Measurements from ENCODE around the gene JMJD1C. TPM values are rescaled to one million over a fixed set of nuclear protein-coding genes. Genes with fewer than 3 reads are reported as not detected.

Gene JMJD1C
- total and polyA plus RNA-seq, 4 donors, result 21.9 to 108 (median 68.4) TPM

DNA sequence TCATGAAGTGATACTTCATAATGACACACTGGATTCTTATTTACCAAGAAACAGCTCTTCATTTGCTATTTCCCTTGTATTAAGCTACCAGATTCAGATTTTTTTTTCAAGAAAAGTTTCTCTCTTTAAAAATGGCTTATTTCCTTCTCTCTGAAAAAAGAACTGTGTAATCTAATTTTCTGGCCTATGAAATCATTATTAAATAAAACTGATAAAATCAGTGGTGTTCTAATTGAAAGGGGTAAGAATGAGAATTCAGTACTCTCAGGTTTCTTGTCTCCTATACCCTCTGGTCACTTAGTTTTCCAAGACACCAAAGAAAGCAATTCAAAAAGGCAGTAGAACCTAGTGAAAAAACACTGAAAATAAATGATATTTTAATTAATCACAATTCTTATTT, 10.3 kb downstream of the JMJD1C start:
- intact Hi-C loops (cut with DNase I), result no loop called here
- H3K27me3 ChIP-seq (ENCODE audit: control insufficient read depth in 1 of 2, insufficient read depth in 2 of 2, low read length in 1 of 2), result no peaks in the 10 kb centered on the region
- no peaks in the 10 kb centered on the region for H3K36me3 ChIP-seq (ENCODE audit: control insufficient read depth in 1 of 2, insufficient read depth in 2 of 2, low read length in 1 of 2)
- H3K4me3 ChIP-seq (ENCODE audit: low read length in 2 of 2), result no peak overlapping the region
- no peak overlapping the region for H3K27ac ChIP-seq (ENCODE audit: low read depth in 1 of 2, low read length in 2 of 2)
- no peak for DNase-seq
- H3K4me1 ChIP-seq (ENCODE audit: control insufficient read depth in 1 of 2, insufficient read depth in 2 of 2, low read length in 2 of 2), result peaks cover 0 to 2% of the 10 kb centered on the region in 2 donors
- no peak for ATAC-seq (ENCODE audit: low FRiP score)
- H3K9me3 ChIP-seq (ENCODE audit: control insufficient read depth, low read length), result no peaks in the 10 kb centered on the region

DNA sequence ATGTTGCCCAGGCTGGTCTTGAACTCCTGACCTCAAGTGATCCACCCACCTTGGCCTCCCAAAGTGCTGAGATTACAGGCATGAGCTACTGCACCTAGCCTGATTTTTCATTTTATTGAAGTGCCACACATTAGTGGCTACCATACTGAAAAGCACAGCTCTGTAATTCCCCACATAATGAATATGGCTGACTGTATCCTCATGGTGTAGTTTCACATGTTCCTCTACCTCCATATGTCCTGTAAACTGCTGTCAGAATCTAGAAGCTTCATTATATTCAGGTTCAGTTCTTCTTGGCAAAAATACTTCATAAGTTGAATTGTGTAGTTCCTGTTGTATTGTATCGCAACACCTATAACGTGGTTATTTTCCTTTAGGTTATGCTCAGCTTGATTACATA, 11.1 kb downstream of the JMJD1C start:
- H3K4me3 ChIP-seq (ENCODE audit: low read length in 2 of 2), result no peak overlapping the region
- DNase-seq (no peak), ATAC-seq (ENCODE audit: low FRiP score) (no peak)
- WGBS, 2 donors, result 49 to 71% methylated on average over 2 of the region's 2 CpGs
- intact Hi-C loops (cut with DNase I), result no loop called here
- H3K27me3 ChIP-seq (ENCODE audit: control insufficient read depth in 1 of 2, insufficient read depth in 2 of 2, low read length in 1 of 2), result no peaks in the 10 kb centered on the region
- H3K36me3 ChIP-seq (ENCODE audit: control insufficient read depth in 1 of 2, insufficient read depth in 2 of 2, low read length in 1 of 2), result no peaks in the 10 kb centered on the region
- no peaks in the 10 kb centered on the region for H3K9me3 ChIP-seq (ENCODE audit: control insufficient read depth, low read length)
- H3K27ac ChIP-seq (ENCODE audit: low read depth in 1 of 2, low read length in 2 of 2), result no peak overlapping the region
- no peaks in the 10 kb centered on the region for H3K4me1 ChIP-seq (ENCODE audit: control insufficient read depth in 1 of 2, insufficient read depth in 2 of 2, low read length in 2 of 2)

DNA sequence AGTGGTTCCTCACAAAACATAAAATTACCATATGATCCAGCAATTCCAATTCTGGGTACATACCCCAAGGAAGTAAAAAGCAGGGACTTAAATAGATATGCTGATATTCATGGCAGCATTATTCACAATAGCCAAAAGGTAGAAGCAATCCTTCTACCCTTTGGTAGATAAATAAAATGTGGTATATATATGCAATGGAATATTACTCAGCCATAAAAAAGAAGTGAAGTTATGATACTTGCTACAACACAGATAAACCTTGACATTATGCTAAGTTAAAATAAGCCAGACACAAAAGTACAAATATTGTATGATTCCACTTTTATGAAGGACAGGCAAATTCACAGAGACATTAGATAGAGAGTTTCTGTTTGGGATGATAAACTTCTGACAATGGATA, 13.3 kb downstream of the JMJD1C start:
- no peak for ATAC-seq (ENCODE audit: low FRiP score)
- Histone ChIP-seq H3K27me3 (ENCODE audit: control insufficient read depth in 1 of 2, insufficient read depth in 2 of 2, low read length in 1 of 2) (no peaks in the 10 kb centered on the region), H3K9me3 (ENCODE audit: control insufficient read depth, low read length) (no peaks in the 10 kb centered on the region), H3K27ac (ENCODE audit: low read depth in 1 of 2, low read length in 2 of 2) (no peak overlapping the region), H3K36me3 (ENCODE audit: control insufficient read depth in 1 of 2, insufficient read depth in 2 of 2, low read length in 1 of 2) (no peaks in the 10 kb centered on the region), H3K4me3 (ENCODE audit: low read length in 2 of 2) (no peak overlapping the region), H3K4me1 (ENCODE audit: control insufficient read depth in 1 of 2, insufficient read depth in 2 of 2, low read length in 2 of 2) (no peaks in the 10 kb centered on the region)
- DNase-seq, result no peak
- intact Hi-C loops (cut with DNase I), result no loop called here

- Histone ChIP-seq H3K27me3 (ENCODE audit: control insufficient read depth in 1 of 2, insufficient read depth in 2 of 2, low read length in 1 of 2) (no peaks in the 10 kb centered on the region), H3K4me1 (ENCODE audit: control insufficient read depth in 1 of 2, insufficient read depth in 2 of 2, low read length in 2 of 2) (no peaks in the 10 kb centered on the region), H3K27ac (ENCODE audit: low read depth in 1 of 2, low read length in 2 of 2) (no peak overlapping the region), H3K9me3 (ENCODE audit: control insufficient read depth, low read length) (no peaks in the 10 kb centered on the region), H3K36me3 (ENCODE audit: control insufficient read depth in 1 of 2, insufficient read depth in 2 of 2, low read length in 1 of 2) (no peaks in the 10 kb centered on the region), H3K4me3 (ENCODE audit: low read length in 2 of 2) (no peak overlapping the region)
- no peak for ATAC-seq (ENCODE audit: low FRiP score)
- DNase-seq, result no peak
- intact Hi-C loops (cut with DNase I), result no loop called here
- 82 to 86% methylated on average over 1 of the region's 1 CpG for WGBS, 2 donors
Observed at GRCh38 chr10:63446716-63447440, 18.9 kb downstream of the JMJD1C start.

- WGBS, 2 donors, result 87 to 89% methylated on average over 3 of the region's 3 CpGs
- ATAC-seq (ENCODE audit: low FRiP score) (no peak), DNase-seq (no peak)
- intact Hi-C loops (cut with DNase I), result no loop called here
- no peak overlapping the region for H3K27ac ChIP-seq (ENCODE audit: low read depth in 1 of 2, low read length in 2 of 2)
- H3K9me3 ChIP-seq (ENCODE audit: control insufficient read depth, low read length), result no peaks in the 10 kb centered on the region
- H3K4me3 ChIP-seq (ENCODE audit: low read length in 2 of 2), result no peak overlapping the region
- H3K4me1 ChIP-seq (ENCODE audit: control insufficient read depth in 1 of 2, insufficient read depth in 2 of 2, low read length in 2 of 2), result peaks cover 2 to 5% of the 10 kb centered on the region in 2 donors
- no peaks in the 10 kb centered on the region for H3K36me3 ChIP-seq (ENCODE audit: control insufficient read depth in 1 of 2, insufficient read depth in 2 of 2, low read length in 1 of 2)
- H3K27me3 ChIP-seq (ENCODE audit: control insufficient read depth in 1 of 2, insufficient read depth in 2 of 2, low read length in 1 of 2), result no peaks in the 10 kb centered on the region
Observed at GRCh38 chr10:63441404-63441803, 24.4 kb downstream of the JMJD1C start.

- Histone ChIP-seq H3K4me3 (ENCODE audit: low read length in 2 of 2) (no peak overlapping the region), H3K36me3 (ENCODE audit: control insufficient read depth in 1 of 2, insufficient read depth in 2 of 2, low read length in 1 of 2) (no peaks in the 10 kb centered on the region), H3K4me1 (ENCODE audit: control insufficient read depth in 1 of 2, insufficient read depth in 2 of 2, low read length in 2 of 2) (peaks cover 2 to 8% of the 10 kb centered on the region in 2 donors), H3K9me3 (ENCODE audit: control insufficient read depth, low read length) (no peaks in the 10 kb centered on the region), H3K27ac (ENCODE audit: low read depth in 1 of 2, low read length in 2 of 2) (no peak overlapping the region), H3K27me3 (ENCODE audit: control insufficient read depth in 1 of 2, insufficient read depth in 2 of 2, low read length in 1 of 2) (no peaks in the 10 kb centered on the region)
- DNase-seq, result no peak
- no peak for ATAC-seq (ENCODE audit: low FRiP score)
- WGBS, 2 donors, result 80 to 81% methylated on average over 3 of the region's 3 CpGs
- intact Hi-C loops (cut with DNase I), result no loop called here
Observed at GRCh38 chr10:63439607-63440006, 26.2 kb downstream of the JMJD1C start.

DNA sequence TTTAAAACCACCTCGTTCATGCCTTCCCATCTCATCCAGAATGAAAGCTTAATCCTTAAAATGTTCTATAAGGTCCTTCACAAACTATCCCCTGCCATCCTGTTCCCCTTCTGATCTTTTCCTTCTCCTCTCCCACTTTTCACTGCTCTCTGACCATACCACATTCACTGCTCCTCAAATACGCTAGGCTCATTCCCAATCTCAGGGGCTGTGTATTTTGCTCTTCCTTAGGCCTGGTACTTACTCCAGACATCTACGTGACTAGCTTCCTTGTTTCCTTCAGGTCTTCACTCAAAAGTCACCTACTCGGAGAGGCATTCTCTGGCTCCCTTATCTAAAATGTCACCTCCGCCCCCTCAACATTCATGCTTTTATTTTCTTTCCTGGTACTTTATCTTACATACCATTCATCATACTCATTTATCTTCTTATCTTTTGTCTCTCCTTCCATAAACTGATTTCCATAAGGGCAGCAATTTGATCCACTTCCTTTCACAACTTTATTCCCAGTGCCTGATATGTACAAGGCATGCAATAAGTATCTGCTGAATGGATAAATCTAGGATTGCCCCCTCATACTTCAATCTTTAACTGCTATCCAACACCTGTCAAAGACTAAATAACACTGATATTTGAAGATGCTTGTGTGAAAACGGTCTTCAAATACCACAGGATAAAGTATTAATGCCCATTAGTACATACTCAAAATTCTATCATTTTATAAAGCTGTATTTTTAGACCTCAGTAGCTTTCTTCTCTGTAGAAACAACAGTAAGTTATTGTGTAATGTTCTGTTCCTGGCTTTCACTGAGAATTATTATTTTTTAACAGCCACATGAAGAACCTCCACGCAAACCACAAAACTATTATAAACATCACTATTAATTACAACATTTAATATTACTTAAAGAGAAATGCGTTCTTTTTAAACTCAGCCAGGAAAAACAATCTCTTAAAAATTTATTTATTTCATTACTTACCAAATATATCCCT, 27.0 kb downstream of the JMJD1C start:
- 40 to 46% methylated on average over 8 of the region's 8 CpGs for WGBS, 2 donors
- Histone ChIP-seq H3K36me3 (ENCODE audit: control insufficient read depth in 1 of 2, insufficient read depth in 2 of 2, low read length in 1 of 2) (no peaks in the 10 kb centered on the region), H3K9me3 (ENCODE audit: control insufficient read depth, low read length) (no peaks in the 10 kb centered on the region), H3K4me3 (ENCODE audit: low read length in 2 of 2) (no peak overlapping the region), H3K27me3 (ENCODE audit: control insufficient read depth in 1 of 2, insufficient read depth in 2 of 2, low read length in 1 of 2) (no peaks in the 10 kb centered on the region), H3K27ac (ENCODE audit: low read depth in 1 of 2, low read length in 2 of 2) (no peak overlapping the region), H3K4me1 (ENCODE audit: control insufficient read depth in 1 of 2, insufficient read depth in 2 of 2, low read length in 2 of 2) (peaks cover 4 to 13% of the 10 kb centered on the region in 2 donors)
- intact Hi-C loops (cut with DNase I), result no loop called here
- DNase-seq (no peak), ATAC-seq (ENCODE audit: low FRiP score) (no peak)

GRCh38 chr10:63437116-63437949, 28.4 kb downstream of the JMJD1C start:
- H3K27ac ChIP-seq (ENCODE audit: low read depth in 1 of 2, low read length in 2 of 2), result no peak overlapping the region
- intact Hi-C loops (cut with DNase I), result no loop called here
- 85 to 93% methylated on average over 2 of the region's 2 CpGs for WGBS, 2 donors
- no peaks in the 10 kb centered on the region for H3K36me3 ChIP-seq (ENCODE audit: control insufficient read depth in 1 of 2, insufficient read depth in 2 of 2, low read length in 1 of 2)
- H3K9me3 ChIP-seq (ENCODE audit: control insufficient read depth, low read length), result no peaks in the 10 kb centered on the region
- H3K27me3 ChIP-seq (ENCODE audit: control insufficient read depth in 1 of 2, insufficient read depth in 2 of 2, low read length in 1 of 2), result no peaks in the 10 kb centered on the region
- peaks cover 4 to 13% of the 10 kb centered on the region in 2 donors for H3K4me1 ChIP-seq (ENCODE audit: control insufficient read depth in 1 of 2, insufficient read depth in 2 of 2, low read length in 2 of 2)
- H3K4me3 ChIP-seq (ENCODE audit: low read length in 2 of 2), result no peak overlapping the region
- ATAC-seq (ENCODE audit: low FRiP score) (no peak), DNase-seq (no peak)
